Measurements from ENCODE around the gene CDC25A. TPM values are rescaled to one million over a fixed set of nuclear protein-coding genes. Genes with fewer than 3 reads are reported as not detected.

CDC25A gene
- total RNA-seq, 1 experiment from 2014 or later = 12.8 TPM

- DNase-seq (ENCODE audit: low read depth, low spot score) (peak; percentile 50), ATAC-seq (peak; percentile 96)
- Histone ChIP-seq H3K4me3 (ENCODE audit: low read depth in 2 of 2, low read length in 2 of 2) (no peak overlapping the region), H3K36me3 (ENCODE audit: control insufficient read depth, insufficient read depth, low read length) (no peaks in the 10 kb centered on the region), H3K27me3 (ENCODE audit: control insufficient read depth, insufficient read depth, low read length) (no peaks in the 10 kb centered on the region), H3K9me3 (ENCODE audit: control insufficient read depth, insufficient read depth, low read depth, low read length) (no peaks in the 10 kb centered on the region), H3K27ac (ENCODE audit: low read length) (no peak overlapping the region), H3K4me1 (ENCODE audit: control insufficient read depth, insufficient read depth, low read length) (no peaks in the 10 kb centered on the region; the same call in 1 of the 2 replicates)
- in situ Hi-C loops (cut with HindIII; ENCODE audit: low pct_unique_long_range_greater_than_20kb, low sequenced_read_pairs) = no loop called here
- no TSS peak for BruUV-seq (replicated peaks)
- CTCF ChIA-PET = interaction anchor here (0.8 to 1.3 kb wide), 5 partner anchors 11 to 314 kb away, joined by 3 to 8 read pairs (median 4); no protein-coding TSS in a partner anchor
- intact Hi-C loops (cut with micrococcal nuclease; ENCODE audit: unreplicated experiment) = loop anchor here (10.0 kb wide), 1 partner anchor 296 kb away; no protein-coding TSS in a partner anchor
- TF ChIP-seq SIN3A (IDR thresholded peaks at IDR 0.05; ENCODE audit: borderline replicate concordance, insufficient read depth, low read depth, low read length) (no peak), CTCF (IDR thresholded peaks at IDR 0.05) (peak; percentile 86)
- POLR2A ChIA-PET = no interaction called here
Observed at GRCh38 chr3:48151058-48151806, 37.0 kb downstream of the CDC25A start.

- Histone ChIP-seq H3K9me3 (ENCODE audit: control insufficient read depth, insufficient read depth, low read depth, low read length) (no peaks in the 10 kb centered on the region), H3K4me1 (ENCODE audit: control insufficient read depth, insufficient read depth, low read length) (no peaks in the 10 kb centered on the region), H3K27ac (ENCODE audit: low read length) (no peak overlapping the region), H3K4me3 (ENCODE audit: low read depth in 2 of 2, low read length in 2 of 2) (no peak overlapping the region), H3K36me3 (ENCODE audit: control insufficient read depth, insufficient read depth, low read length) (no peaks in the 10 kb centered on the region), H3K27me3 (ENCODE audit: control insufficient read depth, insufficient read depth, low read length) (no peaks in the 10 kb centered on the region)
- POLR2A ChIA-PET = no interaction called here
- TF ChIP-seq REST (IDR thresholded peaks at IDR 0.05; ENCODE audit: insufficient read depth in 1 of 2, low read depth in 2 of 2, low read length in 1 of 2) (no peak), CTCF (IDR thresholded peaks at IDR 0.05) (no peak), SIN3A (IDR thresholded peaks at IDR 0.05; ENCODE audit: borderline replicate concordance, insufficient read depth, low read depth, low read length) (no peak), TCF7L2 (IDR thresholded peaks at IDR 0.05; ENCODE audit: low read depth, low read length) (no peak), POLR2AphosphoS5 (IDR thresholded peaks at IDR 0.05; ENCODE audit: low read depth, low read length) (no peak)
- DNase-seq (ENCODE audit: low read depth, low spot score) (no peak), ATAC-seq (no peak)
- no TSS peak for BruUV-seq (replicated peaks)
- CTCF ChIA-PET = no interaction called here
- intact Hi-C loops (cut with micrococcal nuclease; ENCODE audit: unreplicated experiment) = no loop called here
- in situ Hi-C loops (cut with HindIII; ENCODE audit: low pct_unique_long_range_greater_than_20kb, low sequenced_read_pairs) = no loop called here
Observed at GRCh38 chr3:48143992-48144391, 44.2 kb downstream of the CDC25A start.

All from Panc1 (cell line).